ENCODE data around the gene WDR82. TPM values are rescaled to one million over a fixed set of nuclear protein-coding genes. Genes with fewer than 3 reads are reported as not detected.

Gene WDR82
- total RNA-seq, 3 donors from 2014 or later (not counting 1 experiment from before 2014, with no cell fraction given) = 108 to 131 (median 109) TPM

DNA sequence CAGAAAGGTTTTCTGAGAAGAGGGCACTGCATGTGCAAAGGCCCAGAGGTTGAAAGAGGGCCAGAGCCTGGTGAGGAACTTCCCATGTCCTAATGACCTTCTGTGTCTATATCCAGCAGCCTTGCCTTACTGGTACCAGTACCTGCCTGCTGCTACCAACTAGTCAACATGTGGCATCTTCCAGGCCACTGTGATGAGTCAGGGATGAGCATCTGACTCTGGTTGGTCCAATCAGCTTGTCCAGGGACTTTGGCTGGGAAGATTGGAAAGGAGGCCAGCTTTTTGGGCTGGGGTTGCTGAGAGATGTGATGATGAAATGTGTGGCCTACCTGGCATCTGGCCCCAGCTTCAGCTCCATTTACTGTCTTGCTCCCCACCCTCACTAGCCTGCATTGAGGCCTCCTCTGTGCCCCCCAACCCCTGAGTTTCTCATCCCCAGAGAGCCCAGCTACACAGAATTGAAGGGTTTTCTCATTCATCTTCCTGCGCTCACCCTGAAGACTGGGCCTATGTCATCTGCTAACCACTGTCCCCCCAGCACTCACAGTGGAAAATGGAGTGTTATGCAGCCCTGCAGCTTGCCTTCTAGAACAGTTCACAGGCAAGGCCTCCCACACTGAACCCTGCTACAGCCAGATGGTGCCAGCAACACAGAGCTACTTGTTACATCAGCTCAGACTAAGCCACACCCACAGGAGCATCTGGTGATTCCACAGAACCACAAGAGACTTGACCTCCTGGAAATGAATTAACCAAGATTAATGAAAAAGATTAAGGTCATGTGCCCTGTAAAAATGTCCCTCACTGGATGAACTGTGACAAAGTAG is 38.2 kb downstream of the WDR82 start:
- H3K9me3 Mint-ChIP-seq = no peaks in the 10 kb centered on the region
- no peak for TF ChIP-seq CTCF (IDR thresholded peaks at IDR 0.05)
- intact Hi-C loops (cut with micrococcal nuclease) = no loop called here

GRCh38 chr3:52238761-52239701 is 39.4 kb downstream of the WDR82 start, which contains the start of gene TWF2:
TSS of gene TWF2 (minus strand) at chr3:52239158. CDS start at chr3:52239016, 142 bp downstream.
- Histone ChIP-seq H3K4me1 (ENCODE audit: control insufficient read depth, insufficient read depth, low read length) (peaks cover 68% of the 10 kb centered on the region), H3K27ac (ENCODE audit: low read length) (peak within 1 kb of the TSS; percentile 78), H3K27me3 (ENCODE audit: control insufficient read depth, insufficient read depth, low read length) (no peaks in the 10 kb centered on the region), H3K36me3 (ENCODE audit: control insufficient read depth, insufficient read depth, low read length) (peaks cover 5% of the 10 kb centered on the region), H3K4me3 (ENCODE audit: low read length) (peak within 1 kb of the TSS; percentile 98), H3K9me3 (ENCODE audit: control insufficient read depth, insufficient read depth, low read length) (no peaks in the 10 kb centered on the region)
- WGBS (ENCODE audit: insufficient coverage) = under 1% methylated on average over 90 of the region's 92 CpGs
- ATAC-seq (peak; percentile 89 to 95 (median 92)), DNase-seq (peak; percentile 84 to 94)
- H3K9me3 Mint-ChIP-seq = no peaks in the 10 kb centered on the region
- H3K27me3 Mint-ChIP-seq (ENCODE audit: low read depth in 2 of 2) = no peaks in the 10 kb centered on the region
- intact Hi-C loops (cut with micrococcal nuclease) = loop anchor here (1.0 to 2.0 kb wide), 3 partner anchors 14 to 48 kb away; partner anchors contain the start of genes GLYCTK and WDR82
- H3K4me3 Mint-ChIP-seq = peak within 1 kb of the TSS; percentile 95
- H3K27ac Mint-ChIP-seq = peak within 1 kb of the TSS; percentile 87 to 91
- TF ChIP-seq CTCF (IDR thresholded peaks at IDR 0.05) = peak; percentile 54
- H3K36me3 Mint-ChIP-seq = no peaks in the 10 kb centered on the region
- peaks cover 31 to 61% of the 10 kb centered on the region in 2 donors for H3K4me1 Mint-ChIP-seq

More for the DNA sequence above, 38.2 kb downstream of the WDR82 start:
- WGBS (ENCODE audit: insufficient coverage) = 96% methylated on average over 1 of the region's 1 CpG
- H3K4me1 ChIP-seq (ENCODE audit: control insufficient read depth, insufficient read depth, low read length) = peaks cover 69% of the 10 kb centered on the region
- peak overlapping the region; percentile 98 for H3K4me3 ChIP-seq (ENCODE audit: low read length)
- ATAC-seq (no peak), DNase-seq (peak in 1 of 2 donors; percentile 72)
- peak overlapping the region; percentile 78 for H3K27ac ChIP-seq (ENCODE audit: low read length)
- Mint-ChIP-seq H3K4me3 (peak overlapping the region; percentile 95), H3K27me3 (ENCODE audit: low read depth in 2 of 2) (no peaks in the 10 kb centered on the region), H3K4me1 (peaks cover 40 to 65% of the 10 kb centered on the region in 2 donors), H3K36me3 (no peaks in the 10 kb centered on the region), H3K27ac (peak overlapping the region; percentile 87 to 91)
- H3K27me3 ChIP-seq (ENCODE audit: control insufficient read depth, insufficient read depth, low read length) = no peaks in the 10 kb centered on the region
- no peaks in the 10 kb centered on the region for H3K36me3 ChIP-seq (ENCODE audit: control insufficient read depth, insufficient read depth, low read length)
- H3K9me3 ChIP-seq (ENCODE audit: control insufficient read depth, insufficient read depth, low read length) = no peaks in the 10 kb centered on the region

GRCh38 chr3:52238193-52238760 is 40.2 kb downstream of the WDR82 start:
- peaks cover 63% of the 10 kb centered on the region for H3K4me1 ChIP-seq (ENCODE audit: control insufficient read depth, insufficient read depth, low read length)
- peak overlapping the region; percentile 95 for H3K4me3 Mint-ChIP-seq
- no peaks in the 10 kb centered on the region for H3K9me3 Mint-ChIP-seq
- peaks cover 30 to 62% of the 10 kb centered on the region in 2 donors for H3K4me1 Mint-ChIP-seq
- no peak for DNase-seq
- intact Hi-C loops (cut with micrococcal nuclease) = loop anchor here (2.0 kb wide), 1 partner anchor 15 kb away; no protein-coding TSS in a partner anchor
- ATAC-seq = no peak
- peaks cover 7% of the 10 kb centered on the region for H3K36me3 ChIP-seq (ENCODE audit: control insufficient read depth, insufficient read depth, low read length)
- H3K4me3 ChIP-seq (ENCODE audit: low read length) = peak overlapping the region; percentile 98
- WGBS (ENCODE audit: insufficient coverage) = 12% methylated on average over 10 of the region's 11 CpGs
- H3K27ac ChIP-seq (ENCODE audit: low read length) = peak overlapping the region; percentile 33
- no peaks in the 10 kb centered on the region for H3K36me3 Mint-ChIP-seq
- H3K9me3 ChIP-seq (ENCODE audit: control insufficient read depth, insufficient read depth, low read length) = no peaks in the 10 kb centered on the region
- peak overlapping the region; percentile 87 to 91 for H3K27ac Mint-ChIP-seq
- TF ChIP-seq CTCF (IDR thresholded peaks at IDR 0.05) = no peak
- no peaks in the 10 kb centered on the region for H3K27me3 Mint-ChIP-seq (ENCODE audit: low read depth in 2 of 2)
- H3K27me3 ChIP-seq (ENCODE audit: control insufficient read depth, insufficient read depth, low read length) = no peaks in the 10 kb centered on the region

Measured in natural killer cell (primary cell).